SK-N-SH treated with all-trans-retinoic acid at 6 μM for 48 hours (cell line): ENCODE measurements around the gene GALNT4.

Source experiments
- ATAC-seq: fragments of 200-7000 bp; cut with Tn5 transposase; 3 replicates; pipeline ENCODE4 v1.9.1; 2020; ENCODE audit warnings: mild to moderate bottlenecking, moderate library complexity
- BACH2 ChIP-seq: fragments of 250-450 bp; sonication (Bioruptor Pico); IDR thresholded peaks from 2 replicates; pipeline ENCODE4 v1.9.0; 2021; ENCODE audit warnings: mild to moderate bottlenecking, borderline replicate concordance
- CREB5 ChIP-seq: fragments of 250-450 bp; sonication (Bioruptor Pico); IDR thresholded peaks from 2 replicates; pipeline ENCODE4 v1.5.1; 2020; ENCODE audit warnings: low read depth, mild to moderate bottlenecking, moderate library complexity
- CSDC2 ChIP-seq: fragments of 250-450 bp; sonication (Bioruptor Pico); IDR thresholded peaks from 2 replicates; pipeline ENCODE4 v1.5.0; 2020; ENCODE audit warnings: mild to moderate bottlenecking, moderate library complexity
- ESRRG ChIP-seq: fragments of 250-450 bp; sonication (Bioruptor Pico); IDR thresholded peaks from 2 replicates; pipeline ENCODE4 v1.6.1; 2021; ENCODE audit warnings: mild to moderate bottlenecking
- GLIS3 ChIP-seq: fragments of 250-450 bp; sonication (Bioruptor Pico); IDR thresholded peaks from 2 replicates; pipeline ENCODE4 v1.5.0; 2020; ENCODE audit warnings: mild to moderate bottlenecking, moderate library complexity
- ISL1 ChIP-seq: fragments of 250-450 bp; sonication (Bioruptor Pico); IDR thresholded peaks from 2 replicates; pipeline ENCODE4 v2.1.2; 2022; ENCODE audit warnings: mild to moderate bottlenecking, moderate library complexity
- PATZ1 ChIP-seq: fragments of 250-450 bp; sonication (Bioruptor Pico); IDR thresholded peaks from 2 replicates; pipeline ENCODE4 v1.8.0; 2020; ENCODE audit warnings: mild to moderate bottlenecking, moderate library complexity, borderline replicate concordance
- POU6F1 ChIP-seq: fragments of 250-450 bp; sonication (Bioruptor Pico); IDR thresholded peaks from 2 replicates; pipeline ENCODE4 v1.8.0; 2021; ENCODE audit warnings: low read depth, mild to moderate bottlenecking, moderate library complexity, borderline replicate concordance
- PPARA ChIP-seq: fragments of 250-450 bp; sonication (Bioruptor Pico); IDR thresholded peaks from 2 replicates; pipeline ENCODE4 v1.5.0; 2020; ENCODE audit warnings: mild to moderate bottlenecking, borderline replicate concordance
- RARB ChIP-seq: fragments of 250-450 bp; sonication (Bioruptor Pico); IDR thresholded peaks from 2 replicates; pipeline ENCODE4 v1.8.0; 2021; ENCODE audit warnings: mild to moderate bottlenecking, moderate library complexity
- SNAI2 ChIP-seq: fragments of 250-450 bp; sonication (Bioruptor Pico); IDR thresholded peaks from 2 replicates; pipeline ENCODE4 v1.5.0; 2020; ENCODE audit warnings: mild to moderate bottlenecking, moderate library complexity
- TOX ChIP-seq: fragments of 250-450 bp; sonication (Bioruptor Pico); IDR thresholded peaks from 2 replicates; pipeline ENCODE4 v1.8.0; 2021; ENCODE audit warnings: mild to moderate bottlenecking, moderate library complexity, borderline replicate concordance
- TSHZ2 ChIP-seq: fragments of 250-450 bp; sonication (Bioruptor Pico); IDR thresholded peaks from 2 replicates; pipeline ENCODE4 v1.5.0; 2020; ENCODE audit warnings: mild to moderate bottlenecking, moderate library complexity
- ZC3H10 ChIP-seq: fragments of 250-450 bp; sonication (Bioruptor Pico); IDR thresholded peaks from 2 replicates; pipeline ENCODE4 v1.5.1; 2021; ENCODE audit warnings: mild to moderate bottlenecking, moderate library complexity
- ZFP3 ChIP-seq: fragments of 250-450 bp; sonication (Bioruptor Pico); IDR thresholded peaks from 2 replicates; pipeline ENCODE4 v1.5.0; 2020; ENCODE audit warnings: mild to moderate bottlenecking, moderate library complexity
- ZFP30 ChIP-seq: fragments of 450-650 bp; formaldehyde crosslinking; IDR thresholded peaks from 2 replicates; pipeline ENCODE4 v1.5.0; 2022; ENCODE audit warnings: mild to moderate bottlenecking, moderate library complexity
- ZNF565 ChIP-seq: fragments of 450-650 bp; formaldehyde crosslinking; conservative IDR thresholded peaks from 2 replicates; pipeline ENCODE4 v1.5.0; 2020; ENCODE audit warnings: low read depth, mild to moderate bottlenecking, moderate library complexity
- ZNF70 ChIP-seq: fragments of 450-650 bp; formaldehyde crosslinking; IDR thresholded peaks from 2 replicates; pipeline ENCODE4 v1.5.0; 2020; ENCODE audit warnings: mild to moderate bottlenecking, moderate library complexity

GALNT4 gene

GRCh38 chr12:89490922-89491321, 33.7 kb downstream of the GALNT4 start:
- ATAC-seq = no peak
- TF ChIP-seq PATZ1 (no peak), ESRRG (CRISPR knock-in tag) (no peak), BACH2 (CRISPR knock-in tag) (no peak), ZFP30 (CRISPR knock-in tag) (no peak), SNAI2 (no peak), PPARA (CRISPR knock-in tag) (no peak), CSDC2 (CRISPR knock-in tag) (no peak), RARB (CRISPR knock-in tag) (no peak), CREB5 (CRISPR knock-in tag) (no peak), ZNF565 (CRISPR knock-in tag) (no peak), GLIS3 (CRISPR knock-in tag) (no peak), ZC3H10 (no peak), ZFP3 (CRISPR knock-in tag) (no peak), ISL1 (no peak), TSHZ2 (CRISPR knock-in tag) (no peak), POU6F1 (CRISPR knock-in tag) (no peak), TOX (no peak), ZNF70 (CRISPR knock-in tag) (no peak)
- TF ChIP-seq, all 23 proteins: peak for 0

GRCh38 chr12:89486264-89486663, 38.3 kb downstream of the GALNT4 start:
- TF ChIP-seq TOX (no peak), ZC3H10 (no peak), TSHZ2 (CRISPR knock-in tag) (no peak), ZFP3 (CRISPR knock-in tag) (no peak), BACH2 (CRISPR knock-in tag) (no peak), CSDC2 (CRISPR knock-in tag) (no peak), CREB5 (CRISPR knock-in tag) (no peak), POU6F1 (CRISPR knock-in tag) (no peak), PATZ1 (no peak), ZNF70 (CRISPR knock-in tag) (no peak)
- no peak for ATAC-seq
